Adrenal gland (tissue), 12 donors: Measurements from ENCODE around the gene RAC3. TPM values are rescaled to one million over a fixed set of nuclear protein-coding genes. Genes with fewer than 3 reads are reported as not detected.

ENCODE experiments used
- DNase-seq, 7 donors: peaks; one replicate each; pipeline ENCODE4 v3.0.0-alpha.2; 2019 to 2020
- H3K27ac ChIP-seq, 5 donors: fragments of 200-600 bp; sonication (generic) in 4 of 5; 1 replicate in 3 of 5; 2 replicates in 2 of 5; pipeline versions ENCODE4 v1.5.1 to v1.8.0; 2016 to 2020; ENCODE audit warnings: mild to moderate bottlenecking in 1 of 5
- H3K27me3 ChIP-seq: fragments of 200-600 bp; 2 replicates; pipeline ENCODE4 v1.8.0; 2021
- H3K36me3 ChIP-seq, 2 donors: fragments of 200-600 bp; replicated peaks in 1 of 2; 1 replicate in 1 of 2; 2 replicates in 1 of 2; pipeline versions ENCODE4 v1.5.1 to v1.8.0; 2018 to 2022
- H3K4me1 ChIP-seq, 2 donors: fragments of 200-600 bp; replicated peaks in 1 of 2; 1 replicate in 1 of 2; 2 replicates in 1 of 2; pipeline versions ENCODE4 v1.5.1 to v1.8.0; 2018 to 2021
- H3K4me3 ChIP-seq, 4 donors: fragments of 200-600 bp; sonication (generic) in 3 of 4; one replicate each; pipeline ENCODE4 v1.5.1; 2016 to 2018
- H3K9me3 ChIP-seq, 3 donors: fragments of 200-600 bp; sonication (generic) in 1 of 3; replicated peaks in 1 of 3; 1 replicate in 2 of 3; 2 replicates in 1 of 3; pipeline versions ENCODE4 v1.5.1 to v1.8.0; 2016 to 2021
- POLR2A ChIP-seq, 2 donors: fragments of 450-650 bp; IDR thresholded peaks; one replicate each; pipeline ENCODE4 v1.6.1; 2017; ENCODE audit warnings: antibody characterized with exemption in 2 of 2, mild to moderate bottlenecking in 2 of 2, moderate library complexity in 1 of 2
- WGBS, 4 donors: extraction: QIAGEN DNeasy Blood & Tissue Kit in 2 of 4; methylation state at CpG; one replicate each; pipeline versions ENCODE4 v1.1.5 to v1.1.7; 2013 to 2017; 5-methylcytosine and 5-hydroxymethylcytosine counted together
- intact Hi-C, 2 donors: fragments of 100-400 bp; cut with DNase I; formaldehyde crosslinking; loops; one replicate each; pipeline versions ENCODE4 v1.14.1 to v1.15.0; 2022 to 2023
- polyA plus RNA-seq, 3 donors: library from polyadenylated mRNA; stranded (reverse); fragments of 200-250 nt in 2 of 3; fragments of 350-450 nt in 1 of 3; fragmentation: Illumina TruSeq in 1 of 3; extraction: RNeasy Lipid Tissue Mini Kit (QIAGEN cat#74804) in 1 of 3; gene quantifications; one replicate each; pipeline ENCODE4 v1.2.3, GENCODE V29; 2013 to 2014
- total RNA-seq, 9 donors: library from RNA; depleted of rRNA in 4 of 9; stranded (reverse); fragments of >200 nt in 4 of 9; fragments of 120-200 nt in 1 of 9; fragmentation: NEBNext Ultra II Directional in 1 of 9; extraction: Animal tissue kit (Norgen Biotek cat#: 25700) in 1 of 9; gene quantifications; one replicate each; pipeline versions ENCODE4 v1.1.0 to v1.2.4, GENCODE V29; 2013 to 2023
- TF ChIP-seq, protein P1 (sequence below), 6 experiments: fragments of 450-650 bp in 4 of 6; fragments of 200-600 bp in 2 of 6; sonication (generic) in 1 of 6; IDR thresholded peaks; 1 replicate in 5 of 6; 2 replicates in 1 of 6; pipeline versions ENCODE4 v1.5.1 to v1.8.0; 2016 to 2021; ENCODE audit warnings: antibody characterized with exemption in 6 of 6, mild to moderate bottlenecking in 2 of 6, moderate library complexity in 1 of 6
- donor health status: healthy with polysubstance abuse.
- donor health status: Bipolar disorder and iron deficiency.
- donor health status: DM: yes; HTN: yes; CAD: no.
- donor health status: DM: no; HTN: no; CAD: no.
- donor health status: DM: no; HTN: no; CAD: no.
- donor health status: DM: yes; HTN: yes; CAD: no.

The RAC3 gene
- total and polyA plus RNA-seq, 12 donors, result 1.6 to 13.5 (median 5.1) TPM

DNA sequence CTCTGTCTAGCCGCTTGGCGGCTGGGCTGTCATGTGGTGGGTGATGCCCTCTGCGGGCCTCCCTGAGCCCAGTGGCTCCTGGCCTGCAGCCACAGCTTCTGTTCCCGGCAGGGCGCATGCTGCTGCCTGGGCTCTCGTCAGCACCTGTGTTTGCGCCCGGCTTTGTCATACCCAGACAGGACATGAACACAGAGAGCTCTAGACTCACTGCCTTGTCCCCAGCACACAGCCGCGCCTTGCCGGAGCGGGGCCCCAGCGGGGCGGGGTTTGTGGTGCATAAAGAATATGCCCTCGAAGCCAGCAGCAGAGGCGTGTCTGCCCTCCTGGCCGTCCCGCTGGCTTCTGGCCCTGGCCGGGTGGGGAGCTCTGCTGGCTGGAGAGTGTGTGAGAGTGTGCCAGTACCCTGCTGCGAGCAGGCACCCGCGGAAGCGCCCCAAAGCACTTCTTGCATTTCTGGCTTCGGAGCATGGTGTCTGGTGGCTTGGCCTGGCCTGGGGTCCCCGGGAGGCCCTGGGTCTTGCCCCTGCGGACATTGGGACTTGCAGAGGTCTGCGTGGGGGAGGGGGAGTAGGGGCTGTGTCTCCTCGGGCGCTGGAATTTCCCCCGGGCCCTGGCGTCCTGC lies 39.7 kb upstream of the RAC3 start:
- Histone ChIP-seq H3K36me3 (no peaks in the 10 kb centered on the region), H3K4me1 (peaks cover 8 to 19% of the 10 kb centered on the region in 2 donors), H3K27ac (peak overlapping the region in 4 of 5 donors; percentile 5 to 83 (median 61)), H3K27me3 (no peaks in the 10 kb centered on the region), H3K9me3 (no peaks in the 10 kb centered on the region), H3K4me3 (no peak overlapping the region)
- DNase-seq, result peak; percentile 67 to 93 (median 91)
- WGBS, 4 donors, result 33 to 43% (median 34%) methylated on average over 21 to 31 of the region's 31 CpGs
- intact Hi-C loops, result no loop called here
- peak in 1 of 2 donors; percentile 52 for TF ChIP-seq POLR2A (IDR thresholded peaks at IDR 0.05)
- TF ChIP-seq, protein P1, sequence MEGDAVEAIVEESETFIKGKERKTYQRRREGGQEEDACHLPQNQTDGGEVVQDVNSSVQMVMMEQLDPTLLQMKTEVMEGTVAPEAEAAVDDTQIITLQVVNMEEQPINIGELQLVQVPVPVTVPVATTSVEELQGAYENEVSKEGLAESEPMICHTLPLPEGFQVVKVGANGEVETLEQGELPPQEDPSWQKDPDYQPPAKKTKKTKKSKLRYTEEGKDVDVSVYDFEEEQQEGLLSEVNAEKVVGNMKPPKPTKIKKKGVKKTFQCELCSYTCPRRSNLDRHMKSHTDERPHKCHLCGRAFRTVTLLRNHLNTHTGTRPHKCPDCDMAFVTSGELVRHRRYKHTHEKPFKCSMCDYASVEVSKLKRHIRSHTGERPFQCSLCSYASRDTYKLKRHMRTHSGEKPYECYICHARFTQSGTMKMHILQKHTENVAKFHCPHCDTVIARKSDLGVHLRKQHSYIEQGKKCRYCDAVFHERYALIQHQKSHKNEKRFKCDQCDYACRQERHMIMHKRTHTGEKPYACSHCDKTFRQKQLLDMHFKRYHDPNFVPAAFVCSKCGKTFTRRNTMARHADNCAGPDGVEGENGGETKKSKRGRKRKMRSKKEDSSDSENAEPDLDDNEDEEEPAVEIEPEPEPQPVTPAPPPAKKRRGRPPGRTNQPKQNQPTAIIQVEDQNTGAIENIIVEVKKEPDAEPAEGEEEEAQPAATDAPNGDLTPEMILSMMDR (IDR thresholded peaks at IDR 0.05), result no peak

DNA sequence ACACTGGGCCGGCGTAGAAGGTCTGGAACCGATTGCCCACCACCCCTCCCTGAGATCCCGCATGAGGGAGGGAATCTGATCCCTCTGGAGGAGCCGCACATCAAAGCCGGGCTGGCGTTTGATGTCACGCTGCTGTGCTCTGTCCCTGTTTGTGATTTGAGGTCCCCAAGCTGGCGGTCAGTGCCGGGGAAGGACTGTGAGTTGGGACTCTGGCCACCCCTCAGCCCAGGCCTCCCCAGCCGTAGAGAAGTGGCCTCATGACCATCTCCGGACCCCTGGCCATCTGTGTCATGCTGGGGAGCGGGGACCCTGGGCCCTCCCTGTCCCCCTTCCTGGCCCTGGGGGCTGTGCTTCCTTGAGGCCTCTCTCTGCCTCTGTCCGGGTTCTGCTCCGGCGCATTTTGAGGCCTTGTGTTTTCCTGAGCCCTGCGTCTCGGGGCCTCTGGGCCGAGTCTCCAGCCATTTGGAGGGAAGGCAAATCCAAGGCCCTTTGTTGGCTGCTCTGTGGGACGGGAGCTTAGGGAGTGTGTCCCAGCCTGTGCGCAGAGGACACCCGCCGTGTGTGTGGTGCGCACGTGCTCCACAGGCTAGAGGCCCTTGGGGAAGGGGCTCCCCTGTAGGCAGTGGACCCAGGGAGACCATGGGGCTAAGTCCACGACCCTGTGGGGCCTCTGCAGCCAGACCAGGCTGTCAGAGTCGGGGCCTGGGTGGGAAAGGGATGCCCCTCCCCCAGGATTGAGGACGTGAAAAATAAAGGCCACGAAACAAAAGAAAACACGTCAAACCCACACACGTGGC lies 39.0 kb upstream of the RAC3 start:
- H3K4me1 ChIP-seq, result peaks cover 8 to 19% of the 10 kb centered on the region in 2 donors
- intact Hi-C loops, result no loop called here
- whole genome bisulfite sequencing, 4 donors, result 75 to 89% (median 81%) methylated on average over 6 to 31 of the region's 31 CpGs
- no peak for DNase-seq
- H3K4me3 ChIP-seq, result no peak overlapping the region
- H3K9me3 ChIP-seq, result no peaks in the 10 kb centered on the region
- peak overlapping the region in 4 of 5 donors; percentile 5 to 83 (median 61) for H3K27ac ChIP-seq
- TF ChIP-seq, protein P1 (IDR thresholded peaks at IDR 0.05), result no peak
- TF ChIP-seq POLR2A (IDR thresholded peaks at IDR 0.05), result no peak
- H3K36me3 ChIP-seq, result no peaks in the 10 kb centered on the region
- no peaks in the 10 kb centered on the region for H3K27me3 ChIP-seq

DNA sequence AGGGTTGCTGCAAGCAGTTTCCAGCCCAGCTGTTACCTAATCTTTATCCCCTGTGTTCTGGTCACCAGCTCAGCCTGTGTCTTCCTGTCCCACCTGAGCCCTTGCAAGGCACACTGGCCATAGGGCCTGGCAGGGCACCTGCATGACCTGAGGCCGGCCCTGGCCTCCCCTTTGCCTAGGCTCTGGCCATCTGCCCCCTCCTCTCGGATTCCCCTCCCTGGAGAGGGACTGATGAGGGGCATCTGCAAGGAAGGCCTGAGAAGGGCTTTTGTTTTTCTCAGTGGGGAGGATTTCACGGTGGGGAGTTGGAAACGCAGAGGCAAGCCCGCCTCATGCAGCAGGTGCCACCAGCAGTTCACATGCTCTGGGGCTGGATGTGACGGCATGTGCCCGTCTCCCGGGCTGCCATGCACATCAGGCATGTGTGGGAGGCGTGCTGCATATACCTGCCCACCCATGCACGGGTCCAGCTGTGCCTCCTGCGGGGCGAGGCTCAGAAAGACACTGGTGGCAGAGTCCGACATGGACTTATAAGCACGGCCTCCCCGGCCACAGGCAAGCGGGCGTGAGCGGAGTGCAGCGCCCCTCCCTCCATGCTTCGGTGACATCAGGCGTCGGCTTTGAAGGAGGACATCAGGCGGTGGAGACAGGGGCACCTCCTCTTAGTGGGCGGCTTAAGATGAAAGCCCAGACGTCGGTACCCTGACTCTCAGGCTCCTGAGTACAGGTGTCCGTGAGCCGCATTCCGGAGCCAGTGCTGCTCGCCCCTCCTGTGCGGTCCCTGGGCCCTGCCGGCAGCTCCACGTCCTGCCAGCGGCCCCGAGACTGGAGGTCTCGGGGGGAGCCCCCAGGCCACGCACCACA lies 37.5 kb upstream of the RAC3 start:
- 94 to 100% (median 95%) methylated on average over 9 to 37 of the region's 37 CpGs for WGBS, 4 donors
- Histone ChIP-seq H3K4me1 (peaks cover 8 to 19% of the 10 kb centered on the region in 2 donors), H3K36me3 (no peaks in the 10 kb centered on the region), H3K9me3 (no peaks in the 10 kb centered on the region), H3K27ac (no peak overlapping the region), H3K4me3 (no peak overlapping the region), H3K27me3 (no peaks in the 10 kb centered on the region)
- TF ChIP-seq, protein P1 (IDR thresholded peaks at IDR 0.05), result no peak
- no peak for TF ChIP-seq POLR2A (IDR thresholded peaks at IDR 0.05)
- no peak for DNase-seq
- intact Hi-C loops, result no loop called here
